WTC11 (cell line): Measurements from ENCODE around the gene TBC1D20. TPM values are rescaled to one million over a fixed set of nuclear protein-coding genes. Genes with fewer than 3 reads are reported as not detected.

Experiments used
- ATAC-seq: fragments of 200-7000 bp; cut with Tn5 transposase; 2 replicates; pipeline ENCODE4 v1.10.0; 2021; ENCODE audit warnings: mild to moderate bottlenecking, moderate library complexity
- CTCF ChIA-PET: fragments of 300-600 bp; sonication (Branson Sonifier 250); formaldehyde crosslinking; loops from one replicate; lab custom pipeline; 2021; ENCODE audit warnings: antibody characterized with exemption; lab: Charles Lee
- POLR2A ChIA-PET: fragments of 350-600 bp; sonication (Branson Sonifier 250); formaldehyde crosslinking; loops from one replicate; lab custom pipeline; 2021; ENCODE audit warnings: antibody characterized with exemption; lab: Charles Lee
- DNase-seq: peaks from one replicate; pipeline ENCODE4 v3.0.0; 2021; ENCODE audit warnings: low spot score
- H3K27ac Mint-ChIP-seq: 2 replicates; pipeline ENCODE4 v1.8.0; 2021; ENCODE audit warnings: mixed read lengths
- H3K27me3 Mint-ChIP-seq: 2 replicates; pipeline ENCODE4 v1.8.0; 2021; ENCODE audit warnings: low read depth, mild to moderate bottlenecking, moderate library complexity, mixed read lengths
- H3K36me3 Mint-ChIP-seq: 2 replicates; pipeline ENCODE4 v1.8.0; 2021; ENCODE audit warnings: mixed read lengths
- H3K4me1 Mint-ChIP-seq: 2 replicates; pipeline ENCODE4 v1.8.0; 2022; ENCODE audit warnings: mixed read lengths
- H3K4me3 Mint-ChIP-seq: 2 replicates; pipeline ENCODE4 v1.8.0; 2021; ENCODE audit warnings: mild to moderate bottlenecking, moderate library complexity, mixed read lengths
- H3K9me3 Mint-ChIP-seq: 2 replicates; pipeline ENCODE4 v1.8.0; 2021; ENCODE audit warnings: mixed read lengths
- AR ChIP-seq: fragments of 250-450 bp; sonication (Bioruptor Pico); IDR thresholded peaks from 2 replicates; pipeline ENCODE4 v1.9.0; 2021; ENCODE audit warnings: mild to moderate bottlenecking
- ATF1 ChIP-seq: sonication (generic); formaldehyde crosslinking; IDR thresholded peaks from 2 replicates; pipeline ENCODE4 v1.8.1; 2023; ENCODE audit warnings: mild to moderate bottlenecking, moderate library complexity, missing genetic modification reagents
- MXD4 ChIP-seq: fragments of 250-450 bp; sonication (Bioruptor Pico); IDR thresholded peaks from 2 replicates; pipeline ENCODE4 v1.8.0; 2021; ENCODE audit warnings: mild to moderate bottlenecking, moderate library complexity, borderline replicate concordance
- TEAD4 ChIP-seq: sonication (generic); formaldehyde crosslinking; IDR thresholded peaks from 2 replicates; pipeline ENCODE4 v1.8.0; 2022; ENCODE audit warnings: mild to moderate bottlenecking, missing genetic modification reagents
- ZNF423 ChIP-seq: fragments of 250-450 bp; sonication (Bioruptor Pico); IDR thresholded peaks from 2 replicates; pipeline ENCODE4 v2.1.2; 2022; ENCODE audit warnings: mild to moderate bottlenecking, moderate library complexity
- total RNA-seq: library from RNA; stranded (reverse); gene quantifications from 3 replicates; pipeline ENCODE4 v1.2.3, GENCODE V29; 2021
- TF ChIP-seq, protein P1 (sequence below): fragments of 250-450 bp; sonication (Bioruptor Pico); IDR thresholded peaks from 2 replicates; pipeline ENCODE4 v1.8.0; 2021; ENCODE audit warnings: mild to moderate bottlenecking
- TF ChIP-seq, protein P2 (sequence below): sonication (generic); formaldehyde crosslinking; conservative IDR thresholded peaks from 2 replicates; pipeline ENCODE4 v1.8.1; 2023; ENCODE audit warnings: mild to moderate bottlenecking, low read depth, missing genetic modification reagents, moderate library complexity
- TF ChIP-seq, protein P3 (sequence below): sonication (generic); formaldehyde crosslinking; IDR thresholded peaks from 2 replicates; pipeline ENCODE4 v1.8.1; 2023; ENCODE audit warnings: mild to moderate bottlenecking, missing genetic modification reagents
- TF ChIP-seq, protein P4 (sequence below): fragments of 250-450 bp; sonication (Bioruptor Pico); IDR thresholded peaks from 2 replicates; pipeline ENCODE4 v1.9.0; 2021; ENCODE audit warnings: mild to moderate bottlenecking
- TF ChIP-seq, protein P5 (sequence below): sonication (generic); formaldehyde crosslinking; IDR thresholded peaks from 2 replicates; pipeline ENCODE4 v1.8.1; 2023; ENCODE audit warnings: mild to moderate bottlenecking, missing genetic modification reagents, moderate library complexity
- TF ChIP-seq, protein P6 (sequence below): sonication (generic); formaldehyde crosslinking; IDR thresholded peaks from 2 replicates; pipeline ENCODE4 v1.8.0; 2023; ENCODE audit warnings: mild to moderate bottlenecking, missing genetic modification reagents
- TF ChIP-seq, protein P7 (sequence below): fragments of 250-450 bp; sonication (Bioruptor Pico); conservative IDR thresholded peaks from 2 replicates; pipeline ENCODE4 v1.9.0; 2021; ENCODE audit warnings: mild to moderate bottlenecking
- TF ChIP-seq, protein P8 (sequence below): sonication (generic); formaldehyde crosslinking; IDR thresholded peaks from 2 replicates; pipeline ENCODE4 v1.8.0; 2022; ENCODE audit warnings: mild to moderate bottlenecking, missing genetic modification reagents

The TBC1D20 gene
- total RNA-seq, 1 experiment from 2014 or later, result 14.6 TPM

- no peak for ATAC-seq
- no peak overlapping the region for H3K4me3 Mint-ChIP-seq
These were observed 29.5 kb downstream of the TBC1D20 start for GRCh38 chr20:432677-433299.

GRCh38 chr20:432208-432607 lies 30.1 kb downstream of the TBC1D20 start:
- no peak overlapping the region for H3K4me3 Mint-ChIP-seq
- H3K9me3 Mint-ChIP-seq, result no peaks in the 10 kb centered on the region
- no peak for DNase-seq
- TF ChIP-seq, protein P1, sequence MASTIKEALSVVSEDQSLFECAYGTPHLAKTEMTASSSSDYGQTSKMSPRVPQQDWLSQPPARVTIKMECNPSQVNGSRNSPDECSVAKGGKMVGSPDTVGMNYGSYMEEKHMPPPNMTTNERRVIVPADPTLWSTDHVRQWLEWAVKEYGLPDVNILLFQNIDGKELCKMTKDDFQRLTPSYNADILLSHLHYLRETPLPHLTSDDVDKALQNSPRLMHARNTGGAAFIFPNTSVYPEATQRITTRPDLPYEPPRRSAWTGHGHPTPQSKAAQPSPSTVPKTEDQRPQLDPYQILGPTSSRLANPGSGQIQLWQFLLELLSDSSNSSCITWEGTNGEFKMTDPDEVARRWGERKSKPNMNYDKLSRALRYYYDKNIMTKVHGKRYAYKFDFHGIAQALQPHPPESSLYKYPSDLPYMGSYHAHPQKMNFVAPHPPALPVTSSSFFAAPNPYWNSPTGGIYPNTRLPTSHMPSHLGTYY (CRISPR knock-in tag), result no peak
- TF ChIP-seq, protein P2, sequence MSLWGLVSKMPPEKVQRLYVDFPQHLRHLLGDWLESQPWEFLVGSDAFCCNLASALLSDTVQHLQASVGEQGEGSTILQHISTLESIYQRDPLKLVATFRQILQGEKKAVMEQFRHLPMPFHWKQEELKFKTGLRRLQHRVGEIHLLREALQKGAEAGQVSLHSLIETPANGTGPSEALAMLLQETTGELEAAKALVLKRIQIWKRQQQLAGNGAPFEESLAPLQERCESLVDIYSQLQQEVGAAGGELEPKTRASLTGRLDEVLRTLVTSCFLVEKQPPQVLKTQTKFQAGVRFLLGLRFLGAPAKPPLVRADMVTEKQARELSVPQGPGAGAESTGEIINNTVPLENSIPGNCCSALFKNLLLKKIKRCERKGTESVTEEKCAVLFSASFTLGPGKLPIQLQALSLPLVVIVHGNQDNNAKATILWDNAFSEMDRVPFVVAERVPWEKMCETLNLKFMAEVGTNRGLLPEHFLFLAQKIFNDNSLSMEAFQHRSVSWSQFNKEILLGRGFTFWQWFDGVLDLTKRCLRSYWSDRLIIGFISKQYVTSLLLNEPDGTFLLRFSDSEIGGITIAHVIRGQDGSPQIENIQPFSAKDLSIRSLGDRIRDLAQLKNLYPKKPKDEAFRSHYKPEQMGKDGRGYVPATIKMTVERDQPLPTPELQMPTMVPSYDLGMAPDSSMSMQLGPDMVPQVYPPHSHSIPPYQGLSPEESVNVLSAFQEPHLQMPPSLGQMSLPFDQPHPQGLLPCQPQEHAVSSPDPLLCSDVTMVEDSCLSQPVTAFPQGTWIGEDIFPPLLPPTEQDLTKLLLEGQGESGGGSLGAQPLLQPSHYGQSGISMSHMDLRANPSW (CRISPR knock-in tag), result no peak
- TF ChIP-seq, protein P3, sequence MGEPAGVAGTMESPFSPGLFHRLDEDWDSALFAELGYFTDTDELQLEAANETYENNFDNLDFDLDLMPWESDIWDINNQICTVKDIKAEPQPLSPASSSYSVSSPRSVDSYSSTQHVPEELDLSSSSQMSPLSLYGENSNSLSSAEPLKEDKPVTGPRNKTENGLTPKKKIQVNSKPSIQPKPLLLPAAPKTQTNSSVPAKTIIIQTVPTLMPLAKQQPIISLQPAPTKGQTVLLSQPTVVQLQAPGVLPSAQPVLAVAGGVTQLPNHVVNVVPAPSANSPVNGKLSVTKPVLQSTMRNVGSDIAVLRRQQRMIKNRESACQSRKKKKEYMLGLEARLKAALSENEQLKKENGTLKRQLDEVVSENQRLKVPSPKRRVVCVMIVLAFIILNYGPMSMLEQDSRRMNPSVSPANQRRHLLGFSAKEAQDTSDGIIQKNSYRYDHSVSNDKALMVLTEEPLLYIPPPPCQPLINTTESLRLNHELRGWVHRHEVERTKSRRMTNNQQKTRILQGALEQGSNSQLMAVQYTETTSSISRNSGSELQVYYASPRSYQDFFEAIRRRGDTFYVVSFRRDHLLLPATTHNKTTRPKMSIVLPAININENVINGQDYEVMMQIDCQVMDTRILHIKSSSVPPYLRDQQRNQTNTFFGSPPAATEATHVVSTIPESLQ (CRISPR knock-in tag), result no peak
- TF ChIP-seq, protein P4, sequence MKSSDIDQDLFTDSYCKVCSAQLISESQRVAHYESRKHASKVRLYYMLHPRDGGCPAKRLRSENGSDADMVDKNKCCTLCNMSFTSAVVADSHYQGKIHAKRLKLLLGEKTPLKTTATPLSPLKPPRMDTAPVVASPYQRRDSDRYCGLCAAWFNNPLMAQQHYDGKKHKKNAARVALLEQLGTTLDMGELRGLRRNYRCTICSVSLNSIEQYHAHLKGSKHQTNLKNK (CRISPR knock-in tag), result no peak
- TF ChIP-seq, protein P5, sequence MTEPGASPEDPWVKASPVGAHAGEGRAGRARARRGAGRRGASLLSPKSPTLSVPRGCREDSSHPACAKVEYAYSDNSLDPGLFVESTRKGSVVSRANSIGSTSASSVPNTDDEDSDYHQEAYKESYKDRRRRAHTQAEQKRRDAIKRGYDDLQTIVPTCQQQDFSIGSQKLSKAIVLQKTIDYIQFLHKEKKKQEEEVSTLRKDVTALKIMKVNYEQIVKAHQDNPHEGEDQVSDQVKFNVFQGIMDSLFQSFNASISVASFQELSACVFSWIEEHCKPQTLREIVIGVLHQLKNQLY (CRISPR knock-in tag), result no peak
- TF ChIP-seq AR (CRISPR knock-in tag), result no peak
- TF ChIP-seq, protein P6, sequence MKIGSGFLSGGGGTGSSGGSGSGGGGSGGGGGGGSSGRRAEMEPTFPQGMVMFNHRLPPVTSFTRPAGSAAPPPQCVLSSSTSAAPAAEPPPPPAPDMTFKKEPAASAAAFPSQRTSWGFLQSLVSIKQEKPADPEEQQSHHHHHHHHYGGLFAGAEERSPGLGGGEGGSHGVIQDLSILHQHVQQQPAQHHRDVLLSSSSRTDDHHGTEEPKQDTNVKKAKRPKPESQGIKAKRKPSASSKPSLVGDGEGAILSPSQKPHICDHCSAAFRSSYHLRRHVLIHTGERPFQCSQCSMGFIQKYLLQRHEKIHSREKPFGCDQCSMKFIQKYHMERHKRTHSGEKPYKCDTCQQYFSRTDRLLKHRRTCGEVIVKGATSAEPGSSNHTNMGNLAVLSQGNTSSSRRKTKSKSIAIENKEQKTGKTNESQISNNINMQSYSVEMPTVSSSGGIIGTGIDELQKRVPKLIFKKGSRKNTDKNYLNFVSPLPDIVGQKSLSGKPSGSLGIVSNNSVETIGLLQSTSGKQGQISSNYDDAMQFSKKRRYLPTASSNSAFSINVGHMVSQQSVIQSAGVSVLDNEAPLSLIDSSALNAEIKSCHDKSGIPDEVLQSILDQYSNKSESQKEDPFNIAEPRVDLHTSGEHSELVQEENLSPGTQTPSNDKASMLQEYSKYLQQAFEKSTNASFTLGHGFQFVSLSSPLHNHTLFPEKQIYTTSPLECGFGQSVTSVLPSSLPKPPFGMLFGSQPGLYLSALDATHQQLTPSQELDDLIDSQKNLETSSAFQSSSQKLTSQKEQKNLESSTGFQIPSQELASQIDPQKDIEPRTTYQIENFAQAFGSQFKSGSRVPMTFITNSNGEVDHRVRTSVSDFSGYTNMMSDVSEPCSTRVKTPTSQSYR (CRISPR knock-in tag), result no peak
- no peak for TF ChIP-seq ATF1
- no peak for TF ChIP-seq ZNF423
- no peak for ATAC-seq
- H3K36me3 Mint-ChIP-seq, result peaks cover 28% of the 10 kb centered on the region
- peaks cover 46% of the 10 kb centered on the region for H3K27me3 Mint-ChIP-seq
- CTCF ChIA-PET, result interaction anchor here (0.8 to 6.1 kb wide), 11 partner anchors 12 to 307 kb away, joined by 3 to 66 read pairs (median 7); partner anchors contain the start of genes RBCK1, TBC1D20 and TRIB3
- POLR2A ChIA-PET, result interaction anchor here (1.6 kb wide), 1 partner anchor 25 kb away, joined by 5 read pairs; no protein-coding TSS in a partner anchor
- H3K4me1 Mint-ChIP-seq, result peaks cover 23% of the 10 kb centered on the region
- H3K27ac Mint-ChIP-seq, result no peak overlapping the region

More at GRCh38 chr20:432677-433299, 29.5 kb downstream of the TBC1D20 start:
- Mint-ChIP-seq H3K4me1 (peaks cover 23% of the 10 kb centered on the region), H3K27ac (no peak overlapping the region; the same call in 1 of the 2 replicates), H3K9me3 (no peaks in the 10 kb centered on the region), H3K36me3 (peaks cover 30% of the 10 kb centered on the region), H3K27me3 (peaks cover 49% of the 10 kb centered on the region)
- no peak for TF ChIP-seq TEAD4 (CRISPR knock-in tag)
- TF ChIP-seq, protein P7, sequence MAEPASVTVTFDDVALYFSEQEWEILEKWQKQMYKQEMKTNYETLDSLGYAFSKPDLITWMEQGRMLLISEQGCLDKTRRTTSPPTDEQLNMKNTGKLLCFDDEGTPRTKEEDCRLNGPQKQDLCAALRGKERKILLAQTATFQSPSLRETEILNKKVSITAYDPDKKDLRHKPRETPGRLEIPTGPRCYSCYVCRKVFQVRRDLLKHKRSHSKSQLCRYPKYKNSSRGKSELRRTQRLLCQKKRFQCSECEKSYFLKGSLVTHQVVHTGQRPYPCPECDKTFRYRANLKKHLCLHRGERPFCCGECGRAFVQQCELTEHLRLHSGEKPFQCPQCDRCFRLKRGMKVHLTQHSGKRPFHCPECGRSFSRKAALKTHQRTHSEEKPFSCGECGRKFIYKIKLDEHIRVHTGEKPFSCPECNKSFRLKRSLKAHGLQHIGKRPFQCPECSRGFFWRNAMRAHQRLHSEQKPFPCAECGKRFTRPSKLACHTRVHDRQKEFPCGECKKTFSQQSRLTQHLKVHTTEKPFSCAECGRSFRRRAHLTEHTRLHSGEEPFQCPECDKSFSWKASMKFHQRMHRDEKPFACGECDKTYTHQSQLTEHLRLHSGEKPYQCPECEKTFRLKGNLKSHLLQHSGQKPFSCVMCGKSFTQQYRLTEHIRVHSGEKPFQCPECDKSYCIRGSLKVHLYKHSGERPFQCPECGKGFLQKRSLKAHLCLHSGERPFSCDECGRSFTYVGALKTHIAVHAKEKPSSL (CRISPR knock-in tag), result no peak
- TF ChIP-seq, protein P8, sequence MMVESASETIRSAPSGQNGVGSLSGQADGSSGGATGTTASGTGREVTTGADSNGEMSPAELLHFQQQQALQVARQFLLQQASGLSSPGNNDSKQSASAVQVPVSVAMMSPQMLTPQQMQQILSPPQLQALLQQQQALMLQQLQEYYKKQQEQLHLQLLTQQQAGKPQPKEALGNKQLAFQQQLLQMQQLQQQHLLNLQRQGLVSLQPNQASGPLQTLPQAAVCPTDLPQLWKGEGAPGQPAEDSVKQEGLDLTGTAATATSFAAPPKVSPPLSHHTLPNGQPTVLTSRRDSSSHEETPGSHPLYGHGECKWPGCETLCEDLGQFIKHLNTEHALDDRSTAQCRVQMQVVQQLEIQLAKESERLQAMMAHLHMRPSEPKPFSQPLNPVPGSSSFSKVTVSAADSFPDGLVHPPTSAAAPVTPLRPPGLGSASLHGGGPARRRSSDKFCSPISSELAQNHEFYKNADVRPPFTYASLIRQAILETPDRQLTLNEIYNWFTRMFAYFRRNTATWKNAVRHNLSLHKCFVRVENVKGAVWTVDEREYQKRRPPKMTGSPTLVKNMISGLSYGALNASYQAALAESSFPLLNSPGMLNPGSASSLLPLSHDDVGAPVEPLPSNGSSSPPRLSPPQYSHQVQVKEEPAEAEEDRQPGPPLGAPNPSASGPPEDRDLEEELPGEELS (CRISPR knock-in tag), result no peak
- TF ChIP-seq MXD4 (CRISPR knock-in tag), result no peak
- DNase-seq, result no peak
- ChIA-PET CTCF (interaction anchor here (1.1 to 6.1 kb wide), 5 partner anchors 29 to 78 kb away, joined by 3 to 66 read pairs (median 15); partner anchors contain the start of genes TBC1D20 and TRIB3), POLR2A (no interaction called here)
